ENCODE data around the gene BACH2.

DNA sequence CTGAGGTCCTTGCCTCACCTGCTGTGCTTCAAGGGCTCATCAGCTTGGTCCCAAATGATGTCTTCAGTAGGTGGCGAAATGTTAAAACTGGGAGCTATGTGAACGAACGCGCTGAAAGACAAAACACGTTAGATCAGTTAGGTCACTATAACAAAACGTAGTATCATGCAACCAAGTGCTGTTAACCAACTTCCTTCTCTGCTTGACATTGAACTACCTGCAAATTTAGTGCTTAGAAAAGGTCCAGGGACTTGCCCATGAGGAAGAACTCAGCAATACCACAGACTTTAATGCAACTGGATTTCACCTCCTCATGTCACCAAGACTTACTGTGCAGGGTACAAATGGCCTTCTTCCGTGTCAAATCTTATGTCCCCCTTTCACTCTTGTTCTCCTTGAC, 24.8 kb downstream of the BACH2 start:
- TF ChIP-seq YY1 (IDR thresholded peaks at IDR 0.05; ENCODE audit: borderline replicate concordance in 1 of 3, control insufficient read depth in 1 of 3, extremely low read depth in 1 of 3, insufficient read depth in 3 of 3, insufficient read length in 1 of 3, insufficient replicate concordance in 2 of 3, low read depth in 1 of 3, low read length in 2 of 3) (no peak), MCM3 (IDR thresholded peaks at IDR 0.05) (no peak), ZNF253 (CRISPR knock-in tag; conservative IDR thresholded peaks at IDR 0.05) (no peak), POLR2A (conservative IDR thresholded peaks at IDR 0.05) (no peak), BRF1 (IDR thresholded peaks at IDR 0.05; ENCODE audit: borderline replicate concordance, extremely low read depth, insufficient read length) (no peak), KDM1A (IDR thresholded peaks at IDR 0.05) (no peak), ZBTB26 (CRISPR knock-in tag; IDR thresholded peaks at IDR 0.05) (no peak), ZNF232 (CRISPR knock-in tag; IDR thresholded peaks at IDR 0.05) (no peak)
- TF ChIP-seq, protein P1, sequence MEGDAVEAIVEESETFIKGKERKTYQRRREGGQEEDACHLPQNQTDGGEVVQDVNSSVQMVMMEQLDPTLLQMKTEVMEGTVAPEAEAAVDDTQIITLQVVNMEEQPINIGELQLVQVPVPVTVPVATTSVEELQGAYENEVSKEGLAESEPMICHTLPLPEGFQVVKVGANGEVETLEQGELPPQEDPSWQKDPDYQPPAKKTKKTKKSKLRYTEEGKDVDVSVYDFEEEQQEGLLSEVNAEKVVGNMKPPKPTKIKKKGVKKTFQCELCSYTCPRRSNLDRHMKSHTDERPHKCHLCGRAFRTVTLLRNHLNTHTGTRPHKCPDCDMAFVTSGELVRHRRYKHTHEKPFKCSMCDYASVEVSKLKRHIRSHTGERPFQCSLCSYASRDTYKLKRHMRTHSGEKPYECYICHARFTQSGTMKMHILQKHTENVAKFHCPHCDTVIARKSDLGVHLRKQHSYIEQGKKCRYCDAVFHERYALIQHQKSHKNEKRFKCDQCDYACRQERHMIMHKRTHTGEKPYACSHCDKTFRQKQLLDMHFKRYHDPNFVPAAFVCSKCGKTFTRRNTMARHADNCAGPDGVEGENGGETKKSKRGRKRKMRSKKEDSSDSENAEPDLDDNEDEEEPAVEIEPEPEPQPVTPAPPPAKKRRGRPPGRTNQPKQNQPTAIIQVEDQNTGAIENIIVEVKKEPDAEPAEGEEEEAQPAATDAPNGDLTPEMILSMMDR (IDR thresholded peaks at IDR 0.05 in 2 of 3, conservative IDR thresholded peaks at IDR 0.05 in 1 of 3; ENCODE audit: insufficient read depth in 2 of 3, low read depth in 1 of 3, low read length in 3 of 3): no peak
- TF ChIP-seq, protein P2, sequence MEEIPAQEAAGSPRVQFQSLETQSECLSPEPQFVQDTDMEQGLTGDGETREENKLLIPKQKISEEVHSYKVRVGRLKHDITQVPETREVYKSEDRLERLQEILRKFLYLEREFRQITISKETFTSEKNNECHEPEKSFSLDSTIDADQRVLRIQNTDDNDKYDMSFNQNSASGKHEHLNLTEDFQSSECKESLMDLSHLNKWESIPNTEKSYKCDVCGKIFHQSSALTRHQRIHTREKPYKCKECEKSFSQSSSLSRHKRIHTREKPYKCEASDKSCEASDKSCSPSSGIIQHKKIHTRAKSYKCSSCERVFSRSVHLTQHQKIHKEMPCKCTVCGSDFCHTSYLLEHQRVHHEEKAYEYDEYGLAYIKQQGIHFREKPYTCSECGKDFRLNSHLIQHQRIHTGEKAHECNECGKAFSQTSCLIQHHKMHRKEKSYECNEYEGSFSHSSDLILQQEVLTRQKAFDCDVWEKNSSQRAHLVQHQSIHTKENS (CRISPR knock-in tag; IDR thresholded peaks at IDR 0.05): no peak

All from K562 (cell line).